CD14-positive monocyte (primary cell): ENCODE results near the gene ANK2. TPM values are rescaled to one million over a fixed set of nuclear protein-coding genes. Genes with fewer than 3 reads are reported as not detected.

Source experiments
- DNase-seq, 3 donors: peaks; one replicate each; pipeline ENCODE4 v3.0.0-alpha.2; 2011 to 2022
- H2AFZ ChIP-seq: 2 replicates; pipeline ENCODE4 v1.6.0; 2012; ENCODE audit warnings: mild to moderate bottlenecking, low read depth, low read length, inconsistent platforms; ENCODE audit not compliant: insufficient read depth, poor library complexity, severe bottlenecking
- H3K27ac ChIP-seq, 2 donors: 1 replicate in 1 of 2; 2 replicates in 1 of 2; pipeline ENCODE4 v1.5.1; 2012 to 2013; ENCODE audit warnings: low read length in 2 of 2, control low read depth in 1 of 2, inconsistent platforms in 1 of 2, low read depth in 1 of 2, mild to moderate bottlenecking in 1 of 2
- H3K27me3 ChIP-seq, 2 donors: one replicate each; pipeline versions ENCODE4 v1.6.0 to v1.6.1; 2011 to 2013; ENCODE audit warnings: low read length in 2 of 2; ENCODE audit not compliant: control insufficient read depth in 2 of 2, insufficient read depth in 2 of 2
- H3K36me3 ChIP-seq, 2 donors: replicated peaks in 1 of 2; 1 replicate in 1 of 2; 2 replicates in 1 of 2; pipeline versions ENCODE4 v1.5.1 to v1.6.1; 2012 to 2013; ENCODE audit warnings: low read length in 2 of 2, control low read depth in 1 of 2, inconsistent platforms in 1 of 2, mild to moderate bottlenecking in 1 of 2; ENCODE audit not compliant: insufficient read depth in 2 of 2, control insufficient read depth in 1 of 2
- H3K4me1 ChIP-seq, 2 donors: 1 replicate in 1 of 2; 2 replicates in 1 of 2; pipeline versions ENCODE4 v1.5.1 to v1.6.1; 2012 to 2013; ENCODE audit warnings: low read length in 2 of 2, control low read depth in 1 of 2, inconsistent platforms in 1 of 2, mild to moderate bottlenecking in 1 of 2, moderate library complexity in 1 of 2; ENCODE audit not compliant: insufficient read depth in 2 of 2, control insufficient read depth in 1 of 2
- H3K4me2 ChIP-seq: replicated peaks from 2 replicates; pipeline ENCODE3; 2012; ENCODE audit warnings: low read length, moderate library complexity, mild to moderate bottlenecking; ENCODE audit not compliant: poor library complexity, severe bottlenecking; ENCODE audit errors: extremely low read depth
- H3K4me3 ChIP-seq, 3 experiments: fragments of 200-600 bp in 1 of 3; sonication (generic) in 1 of 3; replicated peaks in 1 of 3; 1 replicate in 2 of 3; 2 replicates in 1 of 3; pipeline ENCODE4 v1.5.1; 2011 to 2013; ENCODE audit warnings: low read length in 3 of 3, mild to moderate bottlenecking in 3 of 3, control low read depth in 2 of 3, low read depth in 2 of 3, inconsistent platforms in 1 of 3, moderate library complexity in 1 of 3
- H3K79me2 ChIP-seq: 2 replicates; pipeline ENCODE4 v1.6.0; 2012; ENCODE audit warnings: mild to moderate bottlenecking, control low read depth, inconsistent platforms, low read length, moderate library complexity; ENCODE audit not compliant: insufficient read depth
- H3K9ac ChIP-seq: 2 replicates; pipeline ENCODE4 v1.6.0; 2017; ENCODE audit warnings: low read length, mild to moderate bottlenecking; ENCODE audit not compliant: insufficient read depth, poor library complexity, severe bottlenecking
- H3K9me3 ChIP-seq, 2 donors: replicated peaks in 1 of 2; 1 replicate in 1 of 2; 2 replicates in 1 of 2; pipeline versions ENCODE4 v1.5.1 to v1.6.1; 2012 to 2013; ENCODE audit warnings: low read length in 2 of 2, control low read depth in 1 of 2; ENCODE audit not compliant: control insufficient read depth in 1 of 2, insufficient read depth in 1 of 2
- H4K20me1 ChIP-seq: 2 replicates; pipeline ENCODE4 v1.6.0; 2012; ENCODE audit warnings: mild to moderate bottlenecking, low read length, control low read depth, moderate library complexity; ENCODE audit not compliant: insufficient read depth
- H3K27ac Mint-ChIP-seq, 7 donors: one replicate each; pipeline ENCODE4 v1.8.0; 2020; ENCODE audit warnings: mild to moderate bottlenecking in 7 of 7, mixed read lengths in 7 of 7, moderate library complexity in 6 of 7, inconsistent platforms in 2 of 7
- H3K27me3 Mint-ChIP-seq, 3 donors: one replicate each; pipeline ENCODE4 v1.8.0; 2021 to 2022; ENCODE audit warnings: low read depth in 3 of 3, mild to moderate bottlenecking in 3 of 3, mixed read lengths in 3 of 3, moderate library complexity in 3 of 3, inconsistent platforms in 1 of 3
- H3K36me3 Mint-ChIP-seq, 2 donors: one replicate each; pipeline ENCODE4 v1.8.0; 2020; ENCODE audit warnings: mixed read lengths in 2 of 2, inconsistent platforms in 1 of 2, mild to moderate bottlenecking in 1 of 2
- H3K4me1 Mint-ChIP-seq: one replicate; pipeline ENCODE4 v1.8.0; 2020; ENCODE audit warnings: mild to moderate bottlenecking, mixed read lengths
- H3K4me3 Mint-ChIP-seq, 2 donors: one replicate each; pipeline ENCODE4 v1.8.0; 2020; ENCODE audit warnings: mild to moderate bottlenecking in 2 of 2, mixed read lengths in 2 of 2, moderate library complexity in 1 of 2
- H3K9me3 Mint-ChIP-seq, 7 donors: one replicate each; pipeline ENCODE4 v1.8.0; 2020 to 2022; ENCODE audit warnings: mixed read lengths in 7 of 7, mild to moderate bottlenecking in 6 of 7, moderate library complexity in 6 of 7, inconsistent platforms in 2 of 7
- CTCF ChIP-seq: fragments of 200-600 bp; IDR thresholded peaks from one replicate; pipeline ENCODE4 v1.8.0; 2022; ENCODE audit warnings: antibody characterized with exemption, mild to moderate bottlenecking
- WGBS: methylation state at CpG from one replicate; pipeline ENCODE4 v1.1.5; 2013; ENCODE audit warnings: missing lambda C conversion rate; ENCODE audit not compliant: insufficient coverage; 5-methylcytosine and 5-hydroxymethylcytosine counted together
- intact Hi-C, 2 donors: fragments of 100-400 bp; cut with micrococcal nuclease; formaldehyde crosslinking; loops; one replicate each; pipeline versions ENCODE4 v1.15.0 to v1.15.1; 2023
- polyA plus RNA-seq, 3 donors: library from polyadenylated mRNA; depleted of rRNA in 1 of 3; unstranded in 2 of 3; stranded (reverse) in 1 of 3; fragments of 300-500 nt in 2 of 3; fragments of >200 nt in 1 of 3; fragmentation: Illumina TruSeq in 2 of 3; gene quantifications; 1 replicate in 2 of 3; 2 replicates in 1 of 3; pipeline ENCODE4 v1.2.3, GENCODE V29; 2012 to 2021

ANK2 gene
- polyA plus RNA-seq, 3 donors = not detected

GRCh38 chr4:113398441-113399143 lies 349.1 kb downstream of the ANK2 start:
- Histone ChIP-seq H2AFZ (no peak overlapping the region), H3K4me1 (no peaks in the 10 kb centered on the region), H3K4me3 (no peak overlapping the region), H3K36me3 (no peaks in the 10 kb centered on the region), H3K9ac (no peak overlapping the region), H3K4me2 (no peak overlapping the region), H3K9me3 (no peaks in the 10 kb centered on the region), H3K27ac (no peak overlapping the region), H3K79me2 (no peaks in the 10 kb centered on the region), H3K27me3 (no peaks in the 10 kb centered on the region), H4K20me1 (no peaks in the 10 kb centered on the region)
- peaks cover 0 to 3% (median 2%) of the 10 kb centered on the region in 3 donors for H3K27me3 Mint-ChIP-seq
- H3K4me3 Mint-ChIP-seq = no peak overlapping the region
- no peak overlapping the region for H3K27ac Mint-ChIP-seq
- TF ChIP-seq CTCF = no peak
- H3K4me1 Mint-ChIP-seq = no peaks in the 10 kb centered on the region
- 97% methylated on average over 8 of the region's 8 CpGs for WGBS
- no peaks in the 10 kb centered on the region for H3K36me3 Mint-ChIP-seq
- peaks cover 0 to 5% (median 0%) of the 10 kb centered on the region in 7 donors for H3K9me3 Mint-ChIP-seq
- no peak for DNase-seq
- intact Hi-C loops = loop anchor here (10.0 kb wide), 2 partner anchors 506 to 1296 kb away; no protein-coding TSS in a partner anchor

DNA sequence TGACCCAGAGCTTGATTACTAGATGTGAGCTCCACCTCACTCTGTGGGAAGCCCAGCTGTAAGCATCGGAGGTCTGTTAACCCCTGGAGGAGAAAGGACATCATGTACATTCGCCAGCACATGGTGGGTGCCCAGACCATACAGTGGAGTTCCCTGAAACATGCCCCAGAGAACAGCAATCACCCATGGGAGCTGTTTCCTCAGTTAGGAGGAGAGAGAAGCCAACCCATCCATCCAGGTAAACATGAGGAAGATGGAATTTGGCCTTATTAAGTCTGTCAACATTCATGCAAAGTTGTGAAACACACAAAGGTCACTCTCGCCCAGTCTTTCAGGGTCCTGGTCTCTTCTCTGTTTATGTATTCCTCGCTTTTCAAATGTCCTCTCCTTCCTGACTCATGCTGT lies 354.7 kb downstream of the ANK2 start:
- TF ChIP-seq CTCF = no peak
- Histone ChIP-seq H3K4me2 (no peak overlapping the region), H3K4me3 (no peak overlapping the region), H3K27ac (no peak overlapping the region), H2AFZ (no peak overlapping the region), H4K20me1 (no peaks in the 10 kb centered on the region), H3K4me1 (no peaks in the 10 kb centered on the region), H3K36me3 (no peaks in the 10 kb centered on the region), H3K9ac (no peak overlapping the region), H3K9me3 (no peaks in the 10 kb centered on the region), H3K79me2 (no peaks in the 10 kb centered on the region), H3K27me3 (no peaks in the 10 kb centered on the region)
- Mint-ChIP-seq H3K4me3 (no peak overlapping the region), H3K9me3 (peaks cover 0 to 5% (median 0%) of the 10 kb centered on the region in 7 donors), H3K27me3 (peaks cover 0 to 3% (median 0%) of the 10 kb centered on the region in 3 donors), H3K4me1 (no peaks in the 10 kb centered on the region), H3K27ac (no peak overlapping the region), H3K36me3 (no peaks in the 10 kb centered on the region)
- no peak for DNase-seq
- 100% methylated on average over 1 of the region's 4 CpGs for WGBS
- intact Hi-C loops = no loop called here
